CD4-positive, alpha-beta T cell (primary cell): Measurements from ENCODE around the gene CFAP54. TPM values are rescaled to one million over a fixed set of nuclear protein-coding genes. Genes with fewer than 3 reads are reported as not detected.
A peak's percentile ranks its signal among the peaks of the same experiment; 100 is the strongest.

Source experiments
- ATAC-seq: fragments of 200-7000 bp; cut with Tn5 transposase; one replicate; pipeline ENCODE4 v1.10.0; 2022; ENCODE audit warnings: mild to moderate bottlenecking; ENCODE audit not compliant: poor library complexity
- CTCF ChIA-PET: fragments of 350-600 bp; sonication (Branson Sonifier 250); formaldehyde crosslinking; loops from one replicate; lab custom pipeline; 2021; ENCODE audit warnings: antibody characterized with exemption, inconsistent platforms; lab: Charles Lee
- POLR2A ChIA-PET: fragments of 350-600 bp; sonication (Branson Sonifier 250); formaldehyde crosslinking; loops from one replicate; lab custom pipeline; 2021; ENCODE audit warnings: antibody characterized with exemption, inconsistent platforms; lab: Charles Lee
- DNase-seq, 14 experiments: peaks; one replicate each; pipeline ENCODE4 v3.0.0-alpha.2; 2013 to 2020; ENCODE audit warnings: mixed read lengths in 2 of 14
- H3K27ac ChIP-seq, 2 donors: one replicate each; pipeline versions ENCODE4 v1.5.1 to v1.7.0; 2013; ENCODE audit warnings: low read length in 2 of 2, low read depth in 1 of 2, mild to moderate bottlenecking in 1 of 2
- H3K27me3 ChIP-seq, 2 experiments: 1 replicate in 1 of 2; 2 replicates in 1 of 2; pipeline versions ENCODE4 v1.6.1 to v1.7.0; 2013; ENCODE audit warnings: low read length in 2 of 2, control low read depth in 1 of 2, mild to moderate bottlenecking in 1 of 2, moderate library complexity in 1 of 2; ENCODE audit not compliant: insufficient read depth in 2 of 2, control insufficient read depth in 1 of 2
- H3K36me3 ChIP-seq: one replicate; pipeline ENCODE4 v1.6.1; 2013; ENCODE audit warnings: low read length, control low read depth; ENCODE audit not compliant: insufficient read depth
- H3K4me1 ChIP-seq: one replicate; pipeline ENCODE4 v1.6.1; 2013; ENCODE audit warnings: low read length, control low read depth; ENCODE audit not compliant: insufficient read depth
- H3K4me3 ChIP-seq: one replicate; pipeline ENCODE4 v1.5.1; 2013; ENCODE audit warnings: mild to moderate bottlenecking, low read length, moderate library complexity
- H3K9me3 ChIP-seq, 2 experiments: 1 replicate in 1 of 2; 2 replicates in 1 of 2; pipeline versions ENCODE4 v1.6.1 to v1.7.0; 2013; ENCODE audit warnings: low read length in 2 of 2, mild to moderate bottlenecking in 2 of 2, control low read depth in 1 of 2, moderate library complexity in 1 of 2; ENCODE audit not compliant: control insufficient read depth in 1 of 2, insufficient read depth in 1 of 2
- H3K27ac Mint-ChIP-seq: one replicate; pipeline ENCODE4 v1.8.0; 2020; ENCODE audit warnings: mixed read lengths
- H3K27me3 Mint-ChIP-seq: one replicate; pipeline ENCODE4 v1.8.0; 2021; ENCODE audit warnings: mixed read lengths
- H3K36me3 Mint-ChIP-seq: one replicate; pipeline ENCODE4 v1.8.0; 2021; ENCODE audit warnings: low read depth, mixed read lengths
- H3K4me1 Mint-ChIP-seq: one replicate; pipeline ENCODE4 v1.8.0; 2021; ENCODE audit warnings: low read depth, mixed read lengths
- H3K4me3 Mint-ChIP-seq: one replicate; pipeline ENCODE4 v1.8.0; 2020; ENCODE audit warnings: mild to moderate bottlenecking, mixed read lengths
- H3K9me3 Mint-ChIP-seq: one replicate; pipeline ENCODE4 v1.8.0; 2020; ENCODE audit warnings: mixed read lengths
- intact Hi-C, 2 experiments: fragments of 100-400 bp; cut with DNase I in 1 of 2; cut with micrococcal nuclease in 1 of 2; formaldehyde crosslinking; loops; one replicate each; pipeline versions ENCODE4 v1.15.1 to v1.9.0; 2023 to 2025; cut with DNase I, micrococcal nuclease
- total RNA-seq, 174 experiments: library from RNA in 2 of 174; stranded (reverse) in 2 of 174; gene quantifications; one replicate each; pipeline ENCODE4 v1.2.3 and lab custom pipeline; 2021 to 2026
- TF ChIP-seq, protein P1 (sequence below): fragments of 200-600 bp; IDR thresholded peaks from one replicate; pipeline ENCODE4 v1.8.0; 2022; ENCODE audit warnings: antibody characterized with exemption, mild to moderate bottlenecking

Gene CFAP54
- total RNA-seq, 2 experiments from 2014 or later, result 0.20 to 0.22 TPM

- Mint-ChIP-seq H3K4me1 (peaks cover 54% of the 10 kb centered on the region), H3K4me3 (peak overlapping the region; percentile 99), H3K9me3 (no peaks in the 10 kb centered on the region), H3K27ac (peak overlapping the region; percentile 98), H3K36me3 (peaks cover 30% of the 10 kb centered on the region), H3K27me3 (no peaks in the 10 kb centered on the region)
- Histone ChIP-seq H3K27ac (peak overlapping the region; percentile 77 to 90), H3K36me3 (peaks cover 4% of the 10 kb centered on the region), H3K27me3 (no peaks in the 10 kb centered on the region), H3K9me3 (no peaks in the 10 kb centered on the region), H3K4me1 (peaks cover 22% of the 10 kb centered on the region), H3K4me3 (peak overlapping the region; percentile 93)
- CTCF ChIA-PET, result no interaction called here
- DNase-seq (peak in 8 of 14 experiments; percentile 2 to 51 (median 14)), ATAC-seq (peak; percentile 38)
- POLR2A ChIA-PET, result interaction anchor here (0.8 to 1.3 kb wide), 5 partner anchors 8 to 1489 kb away, joined by 3 to 4 read pairs (median 3); partner anchors contain the start of genes AMDHD1 and CCDC38
- TF ChIP-seq, protein P1, sequence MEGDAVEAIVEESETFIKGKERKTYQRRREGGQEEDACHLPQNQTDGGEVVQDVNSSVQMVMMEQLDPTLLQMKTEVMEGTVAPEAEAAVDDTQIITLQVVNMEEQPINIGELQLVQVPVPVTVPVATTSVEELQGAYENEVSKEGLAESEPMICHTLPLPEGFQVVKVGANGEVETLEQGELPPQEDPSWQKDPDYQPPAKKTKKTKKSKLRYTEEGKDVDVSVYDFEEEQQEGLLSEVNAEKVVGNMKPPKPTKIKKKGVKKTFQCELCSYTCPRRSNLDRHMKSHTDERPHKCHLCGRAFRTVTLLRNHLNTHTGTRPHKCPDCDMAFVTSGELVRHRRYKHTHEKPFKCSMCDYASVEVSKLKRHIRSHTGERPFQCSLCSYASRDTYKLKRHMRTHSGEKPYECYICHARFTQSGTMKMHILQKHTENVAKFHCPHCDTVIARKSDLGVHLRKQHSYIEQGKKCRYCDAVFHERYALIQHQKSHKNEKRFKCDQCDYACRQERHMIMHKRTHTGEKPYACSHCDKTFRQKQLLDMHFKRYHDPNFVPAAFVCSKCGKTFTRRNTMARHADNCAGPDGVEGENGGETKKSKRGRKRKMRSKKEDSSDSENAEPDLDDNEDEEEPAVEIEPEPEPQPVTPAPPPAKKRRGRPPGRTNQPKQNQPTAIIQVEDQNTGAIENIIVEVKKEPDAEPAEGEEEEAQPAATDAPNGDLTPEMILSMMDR, result no peak
- intact Hi-C loops, result loop anchor here in 1 of 2 experiments (5.0 to 10.0 kb wide), 3 partner anchors 873 to 1597 kb away; partner anchors contain the start of genes LTA4H and SNRPF
Measured at GRCh38 chr12:96907671-96908422, 418.5 kb downstream of the CFAP54 start.

DNA sequence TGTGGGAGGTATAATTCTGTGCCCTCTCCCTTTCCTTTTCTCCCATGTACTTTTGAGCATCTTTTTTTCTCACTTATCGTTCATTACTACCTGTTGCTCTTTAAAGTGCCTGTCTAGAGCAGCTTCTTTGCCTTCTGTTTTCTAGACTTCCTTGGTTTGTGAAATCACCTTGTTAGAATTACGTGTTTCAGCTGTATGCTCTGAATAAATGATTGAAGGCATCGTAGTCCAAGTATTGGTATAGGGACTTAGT, 419.0 kb downstream of the CFAP54 start:
- H3K4me3 ChIP-seq, result peak overlapping the region; percentile 93
- H3K36me3 Mint-ChIP-seq, result peaks cover 30% of the 10 kb centered on the region
- TF ChIP-seq, protein P1, result no peak
- no peaks in the 10 kb centered on the region for H3K27me3 Mint-ChIP-seq
- ChIA-PET POLR2A (interaction anchor here (0.7 to 1.3 kb wide), 5 partner anchors 9 to 1488 kb away, joined by 3 to 4 read pairs (median 3); partner anchors contain the start of genes AMDHD1 and CCDC38), CTCF (no interaction called here)
- ATAC-seq (no peak), DNase-seq (no peak)
- H3K27ac Mint-ChIP-seq, result peak overlapping the region; percentile 98
- intact Hi-C loops, result loop anchor here in 1 of 2 experiments (5.0 to 10.0 kb wide), 3 partner anchors 874 to 1596 kb away; partner anchors contain the start of genes LTA4H and SNRPF
- no peaks in the 10 kb centered on the region for H3K27me3 ChIP-seq
- H3K4me3 Mint-ChIP-seq, result peak overlapping the region; percentile 99
- H3K4me1 ChIP-seq, result peaks cover 22% of the 10 kb centered on the region
- H3K9me3 ChIP-seq, result no peaks in the 10 kb centered on the region
- peaks cover 58% of the 10 kb centered on the region for H3K4me1 Mint-ChIP-seq
- no peaks in the 10 kb centered on the region for H3K9me3 Mint-ChIP-seq
- peaks cover 7% of the 10 kb centered on the region for H3K36me3 ChIP-seq
- no peak overlapping the region for H3K27ac ChIP-seq

DNA sequence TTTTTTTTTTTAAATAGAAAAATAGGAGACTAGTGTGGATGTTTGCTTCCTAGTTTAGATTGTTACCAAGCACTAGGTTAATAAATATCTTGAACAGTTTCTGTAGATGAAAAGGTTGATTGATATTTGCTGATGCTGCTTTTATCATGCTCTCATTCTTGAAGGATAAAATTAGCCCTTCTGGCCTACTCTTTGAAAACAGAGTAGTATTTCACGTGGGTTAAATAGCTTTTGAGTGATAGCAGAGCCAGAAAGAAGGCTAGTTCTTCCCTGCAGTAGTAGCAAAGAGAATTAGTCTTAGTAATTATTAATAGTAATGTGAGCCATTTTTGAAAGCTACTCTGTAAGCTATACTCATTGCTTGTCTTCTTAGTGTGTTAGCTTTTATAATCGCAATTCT, 422.9 kb downstream of the CFAP54 start:
- Mint-ChIP-seq H3K4me3 (no peak overlapping the region), H3K36me3 (peaks cover 46% of the 10 kb centered on the region), H3K4me1 (peaks cover 74% of the 10 kb centered on the region), H3K27ac (no peak overlapping the region), H3K9me3 (peaks cover 2% of the 10 kb centered on the region), H3K27me3 (no peaks in the 10 kb centered on the region)
- Histone ChIP-seq H3K9me3 (no peaks in the 10 kb centered on the region), H3K36me3 (peaks cover 7% of the 10 kb centered on the region), H3K4me1 (peaks cover 19% of the 10 kb centered on the region), H3K4me3 (no peak overlapping the region), H3K27ac (no peak overlapping the region), H3K27me3 (no peaks in the 10 kb centered on the region)
- DNase-seq, result no peak
- intact Hi-C loops, result loop anchor here in 1 of 2 experiments (10.0 kb wide), 1 partner anchor 967 kb away; the partner anchor contains the start of genes AMDHD1 and CCDC38
- ATAC-seq, result no peak
- ChIA-PET CTCF (no interaction called here), POLR2A (no interaction called here)
- TF ChIP-seq, protein P1, result no peak
